NCI-H526 treated with DMSO at 0.1 percent for 48 hours (cell line): ENCODE data around the gene CAPN8.

Experiments
- DNase-seq: peaks from one replicate; lab custom pipeline; 2025; lab: John Stamatoyannopoulos, UW

CAPN8 gene

GRCh38 chr1:223665592-223666312 lies at the start of gene CAPN8:
Gene CAPN8 (minus strand): TSS chr1:223665701. CDS start chr1:223665646, 55 bp downstream.
- DNase-seq = no peak

GRCh38 chr1:223714849-223715603 lies 49.5 kb upstream of the CAPN8 start:
- DNase-seq = no peak

- DNase-seq = no peak
Observed at GRCh38 chr1:223714421-223714724, 48.9 kb upstream of the CAPN8 start.

GRCh38 chr1:223713546-223714420 lies 48.3 kb upstream of the CAPN8 start:
- no peak for DNase-seq

GRCh38 chr1:223712850-223713474 lies 47.5 kb upstream of the CAPN8 start:
- no peak for DNase-seq

- DNase-seq = no peak
Observed at GRCh38 chr1:223712194-223712849, 46.8 kb upstream of the CAPN8 start, which contains the start of gene CAPN2. Gene CAPN2 (plus strand): TSS chr1:223712539. CDS start chr1:223712641, 102 bp downstream.

GRCh38 chr1:223711747-223712193 lies 46.3 kb upstream of the CAPN8 start:
- DNase-seq = no peak

- no peak for DNase-seq
Observed at GRCh38 chr1:223711173-223711572, 45.7 kb upstream of the CAPN8 start.

- no peak for DNase-seq
Observed at GRCh38 chr1:223710179-223711133, 45.0 kb upstream of the CAPN8 start.

- DNase-seq = no peak
Observed at GRCh38 chr1:223709598-223709997, 44.1 kb upstream of the CAPN8 start.

- DNase-seq = no peak
Observed at GRCh38 chr1:223708651-223709268, 43.3 kb upstream of the CAPN8 start.

- no peak for DNase-seq
Observed at GRCh38 chr1:223708001-223708359, 42.5 kb upstream of the CAPN8 start.

- peak; percentile 5 for DNase-seq
Observed at GRCh38 chr1:223707256-223708000, 41.9 kb upstream of the CAPN8 start.

GRCh38 chr1:223706077-223706973 lies 40.8 kb upstream of the CAPN8 start:
- peak; percentile 26 for DNase-seq

GRCh38 chr1:223704921-223705878 lies 39.7 kb upstream of the CAPN8 start:
- DNase-seq = no peak

- DNase-seq = no peak
Observed at GRCh38 chr1:223703668-223704013, 38.1 kb upstream of the CAPN8 start.
